NOMO-1 (cell line): ENCODE results near the gene PPP3CA.

Experiments
- DNase-seq, 2 experiments: peaks; one replicate each; lab custom pipeline; 2025; ENCODE audit not compliant: unreplicated experiment in 2 of 2; lab: John Stamatoyannopoulos, UW

PPP3CA gene

GRCh38 chr4:100981447-100982204 lies 365.7 kb downstream of the PPP3CA start:
- DNase-seq = peak; percentile 67 to 90

- no peak for DNase-seq
These were observed 367.6 kb downstream of the PPP3CA start for GRCh38 chr4:100979736-100980135.

GRCh38 chr4:100977746-100978397 lies 369.5 kb downstream of the PPP3CA start:
- DNase-seq = peak in 1 of 2 experiments; percentile 56

- DNase-seq = no peak
These were observed 370.1 kb downstream of the PPP3CA start for GRCh38 chr4:100977274-100977673.
